Measurements from ENCODE around the gene LRRC31.

LRRC31 gene

DNA sequence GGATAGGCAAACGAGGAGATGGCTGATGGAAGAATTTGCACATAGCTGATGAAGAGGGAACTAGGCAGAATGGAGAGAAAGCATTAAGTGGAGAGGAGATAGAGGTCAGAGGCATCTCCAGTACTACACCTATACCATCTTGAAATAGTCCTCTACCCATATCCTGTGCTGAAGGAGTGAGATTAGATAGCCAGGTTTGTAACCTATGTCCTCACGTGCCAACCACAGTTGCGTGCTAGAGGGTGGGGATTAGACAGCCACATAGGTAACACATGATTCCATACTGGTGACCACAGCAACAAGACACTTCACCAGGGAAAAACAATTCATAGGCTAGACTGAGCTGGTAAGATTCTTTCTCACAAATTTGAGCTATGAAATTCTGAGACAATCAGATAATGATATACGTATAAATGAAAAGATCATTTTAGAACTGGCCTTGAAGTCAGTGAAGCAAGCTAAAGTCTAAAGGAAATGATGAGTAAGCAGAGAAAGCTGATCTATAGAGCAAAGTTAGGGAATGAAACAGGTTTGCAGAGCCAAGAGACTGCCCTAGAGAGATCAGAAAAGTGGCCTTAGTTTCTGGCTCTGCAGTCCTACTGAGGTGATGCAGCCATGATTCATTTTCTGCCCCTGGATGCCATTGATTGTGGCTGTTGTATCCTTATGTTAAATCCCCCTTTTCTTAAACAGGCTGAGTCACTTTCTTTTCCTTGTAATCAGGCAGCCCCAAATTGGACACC is 78.9 kb downstream of the LRRC31 start:
- peak; percentile 51; the same call in 2 of the 3 replicates for ATAC-seq
- TF ChIP-seq CREB5 (CRISPR knock-in tag; IDR thresholded peaks at IDR 0.05; ENCODE audit: low read depth) (no peak), SNAI2 (CRISPR knock-in tag; IDR thresholded peaks at IDR 0.05) (no peak), ISL1 (CRISPR knock-in tag; IDR thresholded peaks at IDR 0.05) (no peak), TOX (CRISPR knock-in tag; IDR thresholded peaks at IDR 0.05; ENCODE audit: borderline replicate concordance) (no peak), OSR1 (CRISPR knock-in tag; IDR thresholded peaks at IDR 0.05) (no peak), RARB (CRISPR knock-in tag; IDR thresholded peaks at IDR 0.05) (no peak), ZNF70 (CRISPR knock-in tag; IDR thresholded peaks at IDR 0.05) (no peak)
- TF ChIP-seq, protein P1, sequence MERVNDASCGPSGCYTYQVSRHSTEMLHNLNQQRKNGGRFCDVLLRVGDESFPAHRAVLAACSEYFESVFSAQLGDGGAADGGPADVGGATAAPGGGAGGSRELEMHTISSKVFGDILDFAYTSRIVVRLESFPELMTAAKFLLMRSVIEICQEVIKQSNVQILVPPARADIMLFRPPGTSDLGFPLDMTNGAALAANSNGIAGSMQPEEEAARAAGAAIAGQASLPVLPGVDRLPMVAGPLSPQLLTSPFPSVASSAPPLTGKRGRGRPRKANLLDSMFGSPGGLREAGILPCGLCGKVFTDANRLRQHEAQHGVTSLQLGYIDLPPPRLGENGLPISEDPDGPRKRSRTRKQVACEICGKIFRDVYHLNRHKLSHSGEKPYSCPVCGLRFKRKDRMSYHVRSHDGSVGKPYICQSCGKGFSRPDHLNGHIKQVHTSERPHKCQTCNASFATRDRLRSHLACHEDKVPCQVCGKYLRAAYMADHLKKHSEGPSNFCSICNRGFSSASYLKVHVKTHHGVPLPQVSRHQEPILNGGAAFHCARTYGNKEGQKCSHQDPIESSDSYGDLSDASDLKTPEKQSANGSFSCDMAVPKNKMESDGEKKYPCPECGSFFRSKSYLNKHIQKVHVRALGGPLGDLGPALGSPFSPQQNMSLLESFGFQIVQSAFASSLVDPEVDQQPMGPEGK (CRISPR knock-in tag; IDR thresholded peaks at IDR 0.05; ENCODE audit: borderline replicate concordance): no peak

GRCh38 chr3:169790219-169790618 is 79.5 kb downstream of the LRRC31 start:
- TF ChIP-seq SNAI2 (CRISPR knock-in tag; IDR thresholded peaks at IDR 0.05) (no peak), OSR1 (CRISPR knock-in tag; IDR thresholded peaks at IDR 0.05) (no peak), CREB5 (CRISPR knock-in tag; IDR thresholded peaks at IDR 0.05; ENCODE audit: low read depth) (no peak)
- no peak for ATAC-seq
